Measurements from ENCODE around the gene TSR1. TPM values are rescaled to one million over a fixed set of nuclear protein-coding genes. Genes with fewer than 3 reads are reported as not detected.

TSR1 gene
- total RNA-seq, 6 experiments from 2014 or later: 35.9 to 43.2 (median 37.6) TPM

DNA sequence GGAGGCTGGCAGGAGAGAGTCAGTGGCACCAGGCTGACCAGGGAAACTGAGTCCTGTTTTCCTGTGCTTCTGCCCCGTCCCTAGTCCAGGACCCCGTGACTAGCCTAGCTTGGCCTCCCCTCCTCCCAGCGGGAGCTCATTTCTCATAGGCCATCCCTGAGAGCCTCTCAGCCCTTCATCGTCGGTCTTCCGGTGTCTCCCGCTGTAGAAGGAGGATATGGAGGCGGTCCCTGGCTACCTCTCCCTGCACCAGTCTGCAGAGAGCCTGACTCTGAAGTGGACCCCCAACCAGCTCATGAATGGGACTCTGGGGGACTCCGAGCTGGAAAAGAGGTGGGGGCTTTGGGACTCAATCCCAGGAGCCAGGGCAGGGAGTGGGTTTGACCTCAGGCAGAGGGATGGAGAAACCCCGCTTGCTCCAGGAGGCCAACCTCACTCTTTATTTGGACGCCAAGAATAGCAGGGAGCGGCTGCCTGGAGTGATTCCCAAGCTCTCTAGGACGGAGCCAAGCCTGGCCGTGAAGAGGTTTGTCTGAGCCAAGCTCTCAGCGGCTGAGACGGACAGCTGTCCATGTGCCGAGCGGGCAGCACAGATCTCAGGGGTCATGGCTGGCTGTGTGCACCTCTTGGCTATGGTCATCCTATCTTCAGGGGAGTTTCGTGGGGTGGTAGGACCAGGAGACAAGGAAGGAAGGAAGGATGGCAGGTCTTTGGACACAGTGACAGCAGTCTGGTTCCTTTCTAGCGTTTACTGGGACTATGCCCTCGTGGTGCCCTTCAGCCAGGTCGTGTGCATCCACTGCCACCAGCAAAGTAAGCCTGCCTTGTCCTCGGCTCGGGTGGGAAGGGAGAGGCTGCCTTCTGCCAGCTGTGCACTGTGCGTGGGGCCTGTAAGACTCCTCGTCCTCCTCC is 27.9 kb upstream of the TSR1 start:
- H3K27me3 Mint-ChIP-seq (ENCODE audit: insufficient read depth): no peaks in the 10 kb centered on the region
- peaks cover 18% of the 10 kb centered on the region for H3K4me1 Mint-ChIP-seq (ENCODE audit: low read depth)
- H3K9me3 Mint-ChIP-seq: no peaks in the 10 kb centered on the region
- H3K4me3 Mint-ChIP-seq: no peak overlapping the region
- peaks cover 5% of the 10 kb centered on the region for H3K36me3 Mint-ChIP-seq (ENCODE audit: low read depth)
- TF ChIP-seq, protein P1, sequence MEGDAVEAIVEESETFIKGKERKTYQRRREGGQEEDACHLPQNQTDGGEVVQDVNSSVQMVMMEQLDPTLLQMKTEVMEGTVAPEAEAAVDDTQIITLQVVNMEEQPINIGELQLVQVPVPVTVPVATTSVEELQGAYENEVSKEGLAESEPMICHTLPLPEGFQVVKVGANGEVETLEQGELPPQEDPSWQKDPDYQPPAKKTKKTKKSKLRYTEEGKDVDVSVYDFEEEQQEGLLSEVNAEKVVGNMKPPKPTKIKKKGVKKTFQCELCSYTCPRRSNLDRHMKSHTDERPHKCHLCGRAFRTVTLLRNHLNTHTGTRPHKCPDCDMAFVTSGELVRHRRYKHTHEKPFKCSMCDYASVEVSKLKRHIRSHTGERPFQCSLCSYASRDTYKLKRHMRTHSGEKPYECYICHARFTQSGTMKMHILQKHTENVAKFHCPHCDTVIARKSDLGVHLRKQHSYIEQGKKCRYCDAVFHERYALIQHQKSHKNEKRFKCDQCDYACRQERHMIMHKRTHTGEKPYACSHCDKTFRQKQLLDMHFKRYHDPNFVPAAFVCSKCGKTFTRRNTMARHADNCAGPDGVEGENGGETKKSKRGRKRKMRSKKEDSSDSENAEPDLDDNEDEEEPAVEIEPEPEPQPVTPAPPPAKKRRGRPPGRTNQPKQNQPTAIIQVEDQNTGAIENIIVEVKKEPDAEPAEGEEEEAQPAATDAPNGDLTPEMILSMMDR (IDR thresholded peaks at IDR 0.05): no peak
- DNase-seq: no peak
- no peak overlapping the region for H3K27ac Mint-ChIP-seq

DNA sequence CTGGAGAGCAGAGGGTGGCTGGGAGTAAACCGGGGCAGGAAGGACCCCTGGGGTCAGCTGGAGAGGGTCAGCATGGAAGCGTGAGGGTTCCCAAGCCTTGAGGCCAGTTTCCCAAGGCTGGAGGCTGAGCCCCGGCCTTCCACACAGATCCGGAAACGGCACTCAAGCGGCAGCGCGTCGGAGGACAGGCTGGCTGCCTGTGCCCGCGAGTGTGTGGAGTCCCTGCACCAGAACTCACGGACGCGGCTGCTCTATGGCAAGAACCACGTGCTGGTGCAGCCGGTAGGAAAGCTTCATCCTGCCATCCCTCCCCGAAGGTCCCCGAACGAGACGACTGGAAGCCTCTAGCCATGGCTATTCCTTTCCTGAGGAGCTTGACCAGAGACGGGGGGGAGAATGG is 27.1 kb upstream of the TSR1 start:
- Mint-ChIP-seq H3K27ac (no peak overlapping the region), H3K9me3 (no peaks in the 10 kb centered on the region), H3K4me1 (ENCODE audit: low read depth) (peaks cover 21% of the 10 kb centered on the region), H3K36me3 (ENCODE audit: low read depth) (peaks cover 5% of the 10 kb centered on the region), H3K27me3 (ENCODE audit: insufficient read depth) (no peaks in the 10 kb centered on the region), H3K4me3 (no peak overlapping the region)
- no peak for DNase-seq
- TF ChIP-seq, protein P1 (IDR thresholded peaks at IDR 0.05): no peak

DNA sequence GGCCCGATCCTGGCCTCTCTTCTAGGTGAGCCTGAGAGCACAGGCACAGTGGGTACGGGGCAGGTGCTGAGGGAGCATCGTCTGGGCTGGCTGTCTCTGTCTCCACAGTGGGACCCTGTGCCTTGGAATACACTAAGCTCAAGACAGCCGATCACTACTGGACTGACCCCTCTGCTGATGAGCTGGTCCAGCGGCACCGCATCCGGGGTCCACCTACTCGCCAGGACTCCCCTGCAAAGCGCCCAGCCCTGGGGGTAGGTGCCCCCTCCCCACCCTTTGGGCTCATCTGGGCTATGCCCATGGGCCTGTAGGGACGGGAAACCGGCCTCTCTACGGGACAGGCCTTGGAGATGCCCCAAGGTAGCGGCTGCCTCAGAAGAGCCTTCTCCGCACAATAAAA is 26.6 kb upstream of the TSR1 start:
- Mint-ChIP-seq H3K9me3 (no peaks in the 10 kb centered on the region), H3K36me3 (ENCODE audit: low read depth) (peaks cover 5% of the 10 kb centered on the region), H3K27me3 (ENCODE audit: insufficient read depth) (no peaks in the 10 kb centered on the region), H3K4me1 (ENCODE audit: low read depth) (peaks cover 21% of the 10 kb centered on the region), H3K4me3 (no peak overlapping the region), H3K27ac (no peak overlapping the region)
- TF ChIP-seq, protein P1 (IDR thresholded peaks at IDR 0.05): no peak
- DNase-seq: no peak

DNA sequence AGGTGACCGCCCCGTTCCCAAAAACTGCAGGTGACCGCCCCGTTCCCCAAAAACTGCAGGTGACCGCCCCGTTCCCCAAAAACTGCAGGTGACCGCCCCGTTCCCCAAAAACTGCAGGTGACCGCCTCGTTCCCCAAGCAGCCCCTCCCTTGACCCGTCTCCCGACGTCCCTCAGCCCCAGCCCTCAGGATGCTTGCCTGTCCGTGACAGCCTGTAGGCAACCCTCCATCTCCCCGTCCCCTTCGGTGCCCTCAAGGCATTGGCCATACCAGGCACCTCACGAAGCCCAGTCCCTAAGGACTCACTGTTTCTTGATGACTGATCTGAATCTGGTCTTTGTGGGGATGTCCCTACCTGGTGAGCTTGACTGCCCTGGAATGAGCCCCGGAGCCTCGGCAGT is 26.2 kb upstream of the TSR1 start:
- TF ChIP-seq, protein P1 (IDR thresholded peaks at IDR 0.05): no peak
- peaks cover 21% of the 10 kb centered on the region for H3K4me1 Mint-ChIP-seq (ENCODE audit: low read depth)
- H3K36me3 Mint-ChIP-seq (ENCODE audit: low read depth): peaks cover 5% of the 10 kb centered on the region
- H3K27ac Mint-ChIP-seq: no peak overlapping the region
- H3K9me3 Mint-ChIP-seq: no peaks in the 10 kb centered on the region
- no peak for DNase-seq
- no peaks in the 10 kb centered on the region; the same call in 1 of the 2 replicates for H3K27me3 Mint-ChIP-seq (ENCODE audit: insufficient read depth)
- H3K4me3 Mint-ChIP-seq: no peak overlapping the region

DNA sequence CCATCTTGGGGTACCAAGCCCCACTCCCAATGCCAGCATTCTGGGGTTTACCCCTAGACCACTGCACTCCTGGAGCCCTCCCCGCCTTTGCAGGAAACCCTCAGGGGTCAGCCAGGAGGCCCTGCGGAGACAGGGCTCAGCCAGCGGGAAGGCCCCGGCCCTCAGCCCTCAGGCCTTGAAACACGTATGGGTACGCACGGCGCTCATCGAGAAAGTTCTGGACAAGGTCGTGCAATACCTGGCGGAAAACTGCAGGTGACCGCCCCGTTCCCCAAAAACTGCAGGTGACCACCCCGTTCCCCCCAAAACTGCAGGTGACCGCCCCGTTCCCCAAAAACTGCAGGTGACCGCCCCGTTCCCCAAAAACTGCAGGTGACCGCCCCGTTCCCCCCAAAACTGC is 25.8 kb upstream of the TSR1 start:
- TF ChIP-seq, protein P1 (IDR thresholded peaks at IDR 0.05): no peak
- peaks cover 21% of the 10 kb centered on the region for H3K4me1 Mint-ChIP-seq (ENCODE audit: low read depth)
- H3K27ac Mint-ChIP-seq: no peak overlapping the region
- no peaks in the 10 kb centered on the region; the same call in 1 of the 2 replicates for H3K27me3 Mint-ChIP-seq (ENCODE audit: insufficient read depth)
- no peak for DNase-seq
- no peaks in the 10 kb centered on the region for H3K9me3 Mint-ChIP-seq
- H3K36me3 Mint-ChIP-seq (ENCODE audit: low read depth): peaks cover 5% of the 10 kb centered on the region
- H3K4me3 Mint-ChIP-seq: no peak overlapping the region
